ENCODE results near the gene CRIP2. TPM values are rescaled to one million over a fixed set of nuclear protein-coding genes. Genes with fewer than 3 reads are reported as not detected.

CRIP2 gene
- total and polyA plus RNA-seq, 4 donors, result 4.3 to 40.0 (median 20.7) TPM

- TF ChIP-seq HNF4G (IDR thresholded peaks at IDR 0.05), result no peak
- TF ChIP-seq RXRA (IDR thresholded peaks at IDR 0.05), result no peak
- no peak for DNase-seq (ENCODE audit: low spot score)
- no peak overlapping the region for H3K27ac ChIP-seq (ENCODE audit: low read depth in 1 of 2, low read length in 2 of 2)
- no peaks in the 10 kb centered on the region for H3K4me1 ChIP-seq (ENCODE audit: control insufficient read depth in 4 of 4, insufficient read depth in 4 of 4, low read length in 3 of 4)
- H3K36me3 ChIP-seq (ENCODE audit: control insufficient read depth in 4 of 4, insufficient read depth in 3 of 4, low read depth in 1 of 4, low read length in 3 of 4), result peaks cover 2 to 50% (median 16%) of the 10 kb centered on the region in 4 donors
- no peak overlapping the region for H3K9ac ChIP-seq (ENCODE audit: low read depth in 1 of 2, low read length in 2 of 2)
- H3K9me3 ChIP-seq (ENCODE audit: control insufficient read depth in 4 of 4, low read length in 3 of 4), result no peaks in the 10 kb centered on the region
- no peak overlapping the region for H3K4me3 ChIP-seq (ENCODE audit: low read depth in 1 of 3, low read length in 3 of 3)
- WGBS, result 85% methylated on average over 22 of the region's 22 CpGs
- no peaks in the 10 kb centered on the region for H3K27me3 ChIP-seq (ENCODE audit: control insufficient read depth in 4 of 4, insufficient read depth in 4 of 4, low read length in 3 of 4)
These were observed 17.6 kb upstream of the CRIP2 start for GRCh38 chr14:105456736-105457617.

GRCh38 chr14:105458010-105458409 lies 16.6 kb upstream of the CRIP2 start:
- 92% methylated on average over 18 of the region's 18 CpGs for WGBS
- no peak overlapping the region for H3K27ac ChIP-seq (ENCODE audit: low read depth in 1 of 2, low read length in 2 of 2)
- no peaks in the 10 kb centered on the region for H3K9me3 ChIP-seq (ENCODE audit: control insufficient read depth in 4 of 4, low read length in 3 of 4)
- peaks cover 1 to 49% (median 18%) of the 10 kb centered on the region in 4 donors for H3K36me3 ChIP-seq (ENCODE audit: control insufficient read depth in 4 of 4, insufficient read depth in 3 of 4, low read depth in 1 of 4, low read length in 3 of 4)
- no peak overlapping the region for H3K4me3 ChIP-seq (ENCODE audit: low read depth in 1 of 3, low read length in 3 of 3)
- H3K27me3 ChIP-seq (ENCODE audit: control insufficient read depth in 4 of 4, insufficient read depth in 4 of 4, low read length in 3 of 4), result no peaks in the 10 kb centered on the region
- TF ChIP-seq TAF1 (conservative IDR thresholded peaks at IDR 0.05) (no peak), JUND (IDR thresholded peaks at IDR 0.05) (no peak), HNF4G (IDR thresholded peaks at IDR 0.05) (no peak), SP1 (IDR thresholded peaks at IDR 0.05) (no peak), HNF4A (conservative IDR thresholded peaks at IDR 0.05) (no peak), RXRA (IDR thresholded peaks at IDR 0.05) (no peak), REST (IDR thresholded peaks at IDR 0.05) (no peak), NR2F2 (IDR thresholded peaks at IDR 0.05) (no peak), EGR1 (IDR thresholded peaks at IDR 0.05; ENCODE audit: low read depth in 2 of 2) (no peak), FOXA2 (IDR thresholded peaks at IDR 0.05) (no peak), FOXA1 (IDR thresholded peaks at IDR 0.05) (no peak), GABPA (IDR thresholded peaks at IDR 0.05 in 1 of 2, conservative IDR thresholded peaks at IDR 0.05 in 1 of 2) (no peak), MAX (IDR thresholded peaks at IDR 0.05) (no peak), YY1 (IDR thresholded peaks at IDR 0.05) (no peak), RAD21 (IDR thresholded peaks at IDR 0.05) (no peak), ATF3 (IDR thresholded peaks at IDR 0.05) (no peak)
- TF ChIP-seq, protein P1, sequence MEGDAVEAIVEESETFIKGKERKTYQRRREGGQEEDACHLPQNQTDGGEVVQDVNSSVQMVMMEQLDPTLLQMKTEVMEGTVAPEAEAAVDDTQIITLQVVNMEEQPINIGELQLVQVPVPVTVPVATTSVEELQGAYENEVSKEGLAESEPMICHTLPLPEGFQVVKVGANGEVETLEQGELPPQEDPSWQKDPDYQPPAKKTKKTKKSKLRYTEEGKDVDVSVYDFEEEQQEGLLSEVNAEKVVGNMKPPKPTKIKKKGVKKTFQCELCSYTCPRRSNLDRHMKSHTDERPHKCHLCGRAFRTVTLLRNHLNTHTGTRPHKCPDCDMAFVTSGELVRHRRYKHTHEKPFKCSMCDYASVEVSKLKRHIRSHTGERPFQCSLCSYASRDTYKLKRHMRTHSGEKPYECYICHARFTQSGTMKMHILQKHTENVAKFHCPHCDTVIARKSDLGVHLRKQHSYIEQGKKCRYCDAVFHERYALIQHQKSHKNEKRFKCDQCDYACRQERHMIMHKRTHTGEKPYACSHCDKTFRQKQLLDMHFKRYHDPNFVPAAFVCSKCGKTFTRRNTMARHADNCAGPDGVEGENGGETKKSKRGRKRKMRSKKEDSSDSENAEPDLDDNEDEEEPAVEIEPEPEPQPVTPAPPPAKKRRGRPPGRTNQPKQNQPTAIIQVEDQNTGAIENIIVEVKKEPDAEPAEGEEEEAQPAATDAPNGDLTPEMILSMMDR (IDR thresholded peaks at IDR 0.05; ENCODE audit: low read depth, low read length, missing input control), result no peak
- TF ChIP-seq, protein P2, sequence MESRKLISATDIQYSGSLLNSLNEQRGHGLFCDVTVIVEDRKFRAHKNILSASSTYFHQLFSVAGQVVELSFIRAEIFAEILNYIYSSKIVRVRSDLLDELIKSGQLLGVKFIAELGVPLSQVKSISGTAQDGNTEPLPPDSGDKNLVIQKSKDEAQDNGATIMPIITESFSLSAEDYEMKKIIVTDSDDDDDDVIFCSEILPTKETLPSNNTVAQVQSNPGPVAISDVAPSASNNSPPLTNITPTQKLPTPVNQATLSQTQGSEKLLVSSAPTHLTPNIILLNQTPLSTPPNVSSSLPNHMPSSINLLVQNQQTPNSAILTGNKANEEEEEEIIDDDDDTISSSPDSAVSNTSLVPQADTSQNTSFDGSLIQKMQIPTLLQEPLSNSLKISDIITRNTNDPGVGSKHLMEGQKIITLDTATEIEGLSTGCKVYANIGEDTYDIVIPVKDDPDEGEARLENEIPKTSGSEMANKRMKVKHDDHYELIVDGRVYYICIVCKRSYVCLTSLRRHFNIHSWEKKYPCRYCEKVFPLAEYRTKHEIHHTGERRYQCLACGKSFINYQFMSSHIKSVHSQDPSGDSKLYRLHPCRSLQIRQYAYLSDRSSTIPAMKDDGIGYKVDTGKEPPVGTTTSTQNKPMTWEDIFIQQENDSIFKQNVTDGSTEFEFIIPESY (IDR thresholded peaks at IDR 0.05), result no peak
- no peak overlapping the region for H3K9ac ChIP-seq (ENCODE audit: low read depth in 1 of 2, low read length in 2 of 2)
- H3K4me1 ChIP-seq (ENCODE audit: control insufficient read depth in 4 of 4, insufficient read depth in 4 of 4, low read length in 3 of 4), result no peaks in the 10 kb centered on the region
- DNase-seq (ENCODE audit: low spot score), result no peak

Data from liver (tissue), 9 donors.